NCI-H128 (cell line): Measurements from ENCODE around the gene HPSE.
"Not testable (repeated sequence)": the region's sequence is repeated elsewhere in the genome, so short reads cannot be mapped to it uniquely, and the experiment has no call there.

Experiments
- DNase-seq: peaks from one replicate; lab custom pipeline; 2025; ENCODE audit not compliant: unreplicated experiment; lab: John Stamatoyannopoulos, UW

HPSE gene

GRCh38 chr4:83284193-83285054, 50.2 kb downstream of the HPSE start, which contains the start of gene COQ2:
Gene COQ2, minus strand, starts transcription at chr4:83284798. Its CDS starts 34 bp downstream, at chr4:83284764.
- DNase-seq, result peak; percentile 75

GRCh38 chr4:83283181-83283580, 51.5 kb downstream of the HPSE start:
- DNase-seq, result no peak

- peak; percentile 7 for DNase-seq
Measured at GRCh38 chr4:83282049-83282535, 52.6 kb downstream of the HPSE start.

GRCh38 chr4:83281307-83281706, 53.3 kb downstream of the HPSE start:
- no peak for DNase-seq

GRCh38 chr4:83276299-83277040, 58.2 kb downstream of the HPSE start:
- DNase-seq, result no peak

GRCh38 chr4:83273926-83274325, 60.7 kb downstream of the HPSE start:
- DNase-seq, result not testable (repeated sequence)

DNA sequence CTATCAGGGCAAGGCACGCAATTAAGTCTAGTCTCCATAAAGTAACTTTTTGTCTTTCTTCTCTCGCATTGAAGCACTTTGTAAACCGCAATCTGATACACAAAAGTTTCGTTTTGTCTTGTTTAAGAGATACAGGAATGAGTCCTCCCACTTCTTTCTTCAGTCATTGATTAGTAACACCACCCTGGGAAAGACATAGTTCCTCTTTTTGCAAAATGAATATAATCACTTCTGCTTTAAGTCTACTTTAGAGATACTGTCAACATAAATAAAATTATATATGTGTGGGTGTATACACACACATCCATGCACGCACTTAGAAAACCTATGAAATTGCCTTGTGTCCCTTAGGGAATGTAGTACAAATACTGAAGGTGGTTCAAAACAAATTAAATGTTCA, 61.7 kb downstream of the HPSE start:
- no peak for DNase-seq

DNA sequence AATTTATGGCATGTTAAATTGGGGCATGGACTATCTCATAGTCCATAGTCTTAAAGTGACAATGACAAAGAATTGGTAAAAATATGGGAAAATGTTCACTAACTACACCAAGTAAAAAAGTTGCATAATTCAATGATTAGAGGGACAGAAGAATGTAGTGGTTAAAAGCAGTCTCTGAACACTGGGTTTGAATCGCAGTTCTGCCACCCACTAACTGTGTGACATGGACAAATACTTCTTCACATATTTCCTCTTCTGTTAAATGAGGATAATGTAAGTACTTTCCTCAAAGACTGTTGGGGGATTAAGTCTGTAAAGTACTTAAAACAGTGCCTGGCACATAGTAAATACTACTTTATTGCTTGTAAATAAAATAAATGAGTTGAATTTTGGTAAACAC, 65.4 kb downstream of the HPSE start:
- no peak for DNase-seq

DNA sequence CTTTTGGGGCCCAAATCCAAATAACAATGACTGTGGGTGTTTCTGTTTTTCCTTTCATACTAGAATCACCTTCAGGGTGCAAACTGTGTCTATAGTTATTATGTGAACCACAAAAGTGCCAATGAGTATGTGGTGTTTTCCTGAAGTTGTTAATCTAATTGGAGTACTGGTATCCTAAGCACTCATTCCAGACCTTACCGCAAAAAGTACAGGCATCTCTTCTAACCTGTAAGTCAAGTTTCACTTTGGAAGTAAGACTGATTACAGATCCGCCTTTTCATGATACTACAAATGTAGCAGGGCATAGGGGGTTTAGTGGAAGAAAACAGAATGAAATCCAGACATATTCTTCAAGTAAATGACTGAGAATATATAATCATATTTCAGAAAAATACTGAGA, 66.2 kb downstream of the HPSE start:
- DNase-seq, result no peak

DNA sequence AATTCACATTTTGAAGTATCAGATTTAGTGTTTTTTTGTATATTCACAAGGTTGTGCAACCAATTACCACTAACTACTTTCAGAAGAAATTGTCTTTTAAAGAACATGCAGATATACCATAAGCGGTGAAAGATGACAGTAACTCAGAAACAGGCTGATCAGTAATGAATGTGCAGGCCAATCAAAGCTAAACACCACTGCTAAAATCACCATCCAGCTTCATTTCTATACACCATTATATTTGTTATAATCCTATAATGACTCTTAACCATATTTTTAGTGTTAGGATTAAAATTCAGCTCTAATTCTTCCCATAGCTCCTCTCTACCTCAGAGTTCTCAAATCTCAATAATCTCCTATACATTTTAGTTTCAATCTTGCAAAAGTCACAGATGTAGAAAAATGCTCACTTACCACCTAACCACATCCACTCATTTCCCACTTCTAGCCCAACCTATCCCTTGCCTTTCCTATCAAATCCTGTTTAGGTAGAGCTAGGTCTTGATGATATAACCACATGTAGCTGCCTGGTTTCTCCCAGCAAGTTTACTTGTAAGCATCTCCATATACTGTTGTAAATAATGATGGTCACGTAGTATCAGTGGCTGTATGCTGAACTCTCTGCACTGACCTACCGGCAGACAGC, 66.7 kb downstream of the HPSE start:
- no peak for DNase-seq

DNA sequence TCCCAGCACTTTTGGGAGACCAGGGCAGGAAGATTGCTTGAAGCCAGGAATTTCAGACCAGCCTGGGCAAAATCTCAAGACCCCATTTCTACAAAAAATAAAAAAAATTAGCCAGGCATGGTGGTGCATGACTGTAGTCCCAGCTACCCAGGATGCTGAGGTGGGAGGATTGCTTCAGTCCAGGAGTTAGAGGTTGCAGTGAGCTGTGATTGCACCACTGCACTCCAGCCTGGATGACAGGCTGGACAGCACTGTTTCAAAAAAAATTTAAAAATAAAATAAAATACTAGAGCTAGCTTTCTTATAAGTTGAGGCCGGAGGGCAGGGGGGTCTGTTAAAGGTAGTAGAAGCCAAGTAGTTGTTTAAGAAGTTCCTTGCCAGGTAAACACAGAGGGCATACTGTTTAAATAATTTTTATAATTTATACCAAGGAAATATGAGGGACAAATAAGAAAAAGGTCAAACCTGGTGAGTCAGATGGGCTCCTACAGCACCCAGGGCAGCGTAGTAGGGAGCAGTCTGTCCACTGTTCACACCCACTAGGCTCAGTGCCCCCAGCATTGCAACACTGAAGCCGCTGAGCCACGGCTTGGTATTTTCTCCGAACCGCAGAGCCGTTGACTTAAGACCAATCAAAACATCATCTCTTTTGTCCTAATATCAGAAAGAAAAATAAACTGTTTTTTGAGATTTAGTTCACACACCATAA, 67.4 kb downstream of the HPSE start:
- no peak for DNase-seq

GRCh38 chr4:83266689-83267088, 68.0 kb downstream of the HPSE start:
- no peak for DNase-seq

DNA sequence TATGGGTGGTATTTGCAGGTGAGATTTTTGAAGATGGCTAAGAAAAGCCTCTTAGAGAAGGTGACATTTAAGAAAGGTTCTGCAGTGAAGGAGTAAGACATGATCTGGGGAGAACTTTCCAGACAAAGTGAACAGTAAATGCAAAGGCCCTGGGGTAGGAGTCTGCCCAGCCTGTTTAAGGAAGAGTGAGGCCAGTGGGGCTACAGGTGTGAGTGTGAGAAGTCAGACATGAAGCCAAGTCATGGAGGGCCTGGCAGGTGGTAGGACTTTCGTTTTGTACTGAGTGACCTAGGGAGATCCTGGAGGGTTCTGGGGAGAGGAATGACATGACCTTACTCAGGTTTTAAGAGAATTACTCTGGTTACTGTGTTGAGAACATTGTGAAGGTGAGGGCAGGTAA, 71.5 kb downstream of the HPSE start:
- DNase-seq, result no peak

DNA sequence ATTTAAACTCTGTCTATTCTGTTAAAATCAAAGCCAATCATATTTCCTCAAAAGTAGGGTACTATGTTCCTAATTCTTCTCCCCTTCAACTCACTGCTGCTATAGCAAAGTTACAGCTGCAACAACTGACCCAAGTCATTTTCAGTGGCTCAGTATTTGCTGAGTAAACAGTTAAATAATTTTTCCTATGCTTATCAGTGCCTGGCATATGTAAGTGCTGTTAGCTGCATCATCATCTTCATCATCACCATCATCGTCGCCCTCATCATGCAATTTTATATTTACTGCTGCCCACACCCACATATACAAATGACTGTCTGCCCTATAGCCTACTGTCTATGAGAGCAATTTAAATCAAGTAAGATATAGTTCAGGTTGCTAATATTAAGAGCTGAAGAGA, 72.0 kb downstream of the HPSE start:
- no peak for DNase-seq

- no peak for DNase-seq
Measured at GRCh38 chr4:83261307-83261706, 73.3 kb downstream of the HPSE start.

- no peak for DNase-seq
Measured at GRCh38 chr4:83259586-83259985, 75.1 kb downstream of the HPSE start.

DNA sequence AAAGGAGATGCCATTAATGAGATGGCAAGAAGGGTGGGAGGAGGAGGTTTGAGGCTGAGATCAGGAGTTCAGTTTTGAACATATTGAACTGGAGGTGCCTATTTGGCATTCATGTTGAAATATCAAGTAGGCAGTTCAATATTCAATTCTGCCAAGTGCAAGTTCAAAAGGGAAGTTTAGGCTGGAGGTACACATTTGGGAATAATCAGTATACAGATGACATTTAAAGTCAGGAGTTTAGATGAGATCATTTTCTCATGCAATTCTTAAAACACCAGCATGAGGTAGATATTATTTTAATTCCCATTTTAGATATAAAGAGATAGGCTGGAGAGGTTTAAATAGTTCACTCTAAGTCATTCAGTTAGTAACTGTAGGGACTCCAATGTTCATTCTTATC, 76.2 kb downstream of the HPSE start:
- DNase-seq, result no peak

GRCh38 chr4:83257811-83258210, 76.8 kb downstream of the HPSE start:
- no peak for DNase-seq

DNA sequence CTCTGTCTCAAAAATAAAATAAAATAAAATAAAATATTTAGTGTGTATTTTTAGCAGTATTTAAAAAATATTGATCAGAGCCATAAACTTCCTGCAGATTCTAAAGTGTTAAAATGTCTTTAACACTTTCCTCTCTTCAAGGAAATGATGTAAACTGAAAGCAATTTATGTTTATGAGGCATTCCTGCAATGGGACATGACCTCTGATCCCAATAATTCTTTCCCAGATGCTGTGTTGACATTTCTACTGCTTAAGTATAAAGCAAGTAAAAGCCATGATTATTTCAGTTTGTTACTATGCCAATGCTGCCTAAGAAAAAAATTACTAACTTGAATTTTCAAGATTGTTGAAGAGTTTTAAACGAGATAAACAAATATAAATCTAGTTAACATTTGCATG, 79.1 kb downstream of the HPSE start:
- DNase-seq, result no peak

DNA sequence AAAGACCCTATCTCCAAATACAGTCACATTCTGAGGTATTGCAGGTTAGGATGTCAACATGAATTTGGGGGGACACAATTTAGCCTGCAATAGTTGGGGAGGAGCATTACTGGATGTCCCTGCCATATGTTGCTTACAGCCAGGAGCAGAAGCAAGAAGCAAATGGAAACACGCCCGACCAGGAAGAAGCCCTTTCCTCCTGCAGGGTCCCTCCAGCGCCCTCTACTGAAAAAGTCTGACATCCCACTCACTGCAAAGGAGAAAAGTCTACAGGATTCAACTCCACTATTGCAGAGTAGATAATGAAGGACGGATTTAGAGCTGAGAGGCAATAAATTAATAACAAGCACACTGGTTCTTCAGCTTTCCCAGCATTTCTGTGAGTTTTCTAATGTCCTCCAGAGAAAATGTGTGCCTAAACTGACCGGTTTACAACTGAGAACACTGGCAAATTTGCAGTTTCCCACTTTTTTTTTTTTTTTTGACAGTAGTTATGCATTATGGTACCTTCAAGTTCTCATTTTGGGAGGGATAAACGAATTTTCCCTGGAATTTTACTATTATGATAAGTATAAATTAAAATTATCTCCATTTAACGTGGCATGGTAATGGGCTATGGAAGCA, 81.8 kb downstream of the HPSE start:
- peak; percentile 3 for DNase-seq

- DNase-seq, result no peak
Measured at GRCh38 chr4:83251447-83251830, 83.2 kb downstream of the HPSE start.
